Inflammatory macrophage treated with lipopolysaccharide for 4 hours (primary cell): ENCODE results near the gene CIITA.
"Not testable (repeated sequence)": the region's sequence is repeated elsewhere in the genome, so short reads cannot be mapped to it uniquely, and the experiment has no call there.

Experiments
- DNase-seq: peaks from one replicate; pipeline ENCODE4 v3.0.0-alpha.2; 2020

Gene CIITA, protein sequence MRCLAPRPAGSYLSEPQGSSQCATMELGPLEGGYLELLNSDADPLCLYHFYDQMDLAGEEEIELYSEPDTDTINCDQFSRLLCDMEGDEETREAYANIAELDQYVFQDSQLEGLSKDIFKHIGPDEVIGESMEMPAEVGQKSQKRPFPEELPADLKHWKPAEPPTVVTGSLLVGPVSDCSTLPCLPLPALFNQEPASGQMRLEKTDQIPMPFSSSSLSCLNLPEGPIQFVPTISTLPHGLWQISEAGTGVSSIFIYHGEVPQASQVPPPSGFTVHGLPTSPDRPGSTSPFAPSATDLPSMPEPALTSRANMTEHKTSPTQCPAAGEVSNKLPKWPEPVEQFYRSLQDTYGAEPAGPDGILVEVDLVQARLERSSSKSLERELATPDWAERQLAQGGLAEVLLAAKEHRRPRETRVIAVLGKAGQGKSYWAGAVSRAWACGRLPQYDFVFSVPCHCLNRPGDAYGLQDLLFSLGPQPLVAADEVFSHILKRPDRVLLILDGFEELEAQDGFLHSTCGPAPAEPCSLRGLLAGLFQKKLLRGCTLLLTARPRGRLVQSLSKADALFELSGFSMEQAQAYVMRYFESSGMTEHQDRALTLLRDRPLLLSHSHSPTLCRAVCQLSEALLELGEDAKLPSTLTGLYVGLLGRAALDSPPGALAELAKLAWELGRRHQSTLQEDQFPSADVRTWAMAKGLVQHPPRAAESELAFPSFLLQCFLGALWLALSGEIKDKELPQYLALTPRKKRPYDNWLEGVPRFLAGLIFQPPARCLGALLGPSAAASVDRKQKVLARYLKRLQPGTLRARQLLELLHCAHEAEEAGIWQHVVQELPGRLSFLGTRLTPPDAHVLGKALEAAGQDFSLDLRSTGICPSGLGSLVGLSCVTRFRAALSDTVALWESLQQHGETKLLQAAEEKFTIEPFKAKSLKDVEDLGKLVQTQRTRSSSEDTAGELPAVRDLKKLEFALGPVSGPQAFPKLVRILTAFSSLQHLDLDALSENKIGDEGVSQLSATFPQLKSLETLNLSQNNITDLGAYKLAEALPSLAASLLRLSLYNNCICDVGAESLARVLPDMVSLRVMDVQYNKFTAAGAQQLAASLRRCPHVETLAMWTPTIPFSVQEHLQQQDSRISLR

GRCh38 chr16:10876799-10877341 lies at the start of gene CIITA:
Gene CIITA (plus strand): TSS chr16:10877202. CDS start chr16:10877331, 129 bp downstream.
- peak; percentile 97 for DNase-seq

DNA sequence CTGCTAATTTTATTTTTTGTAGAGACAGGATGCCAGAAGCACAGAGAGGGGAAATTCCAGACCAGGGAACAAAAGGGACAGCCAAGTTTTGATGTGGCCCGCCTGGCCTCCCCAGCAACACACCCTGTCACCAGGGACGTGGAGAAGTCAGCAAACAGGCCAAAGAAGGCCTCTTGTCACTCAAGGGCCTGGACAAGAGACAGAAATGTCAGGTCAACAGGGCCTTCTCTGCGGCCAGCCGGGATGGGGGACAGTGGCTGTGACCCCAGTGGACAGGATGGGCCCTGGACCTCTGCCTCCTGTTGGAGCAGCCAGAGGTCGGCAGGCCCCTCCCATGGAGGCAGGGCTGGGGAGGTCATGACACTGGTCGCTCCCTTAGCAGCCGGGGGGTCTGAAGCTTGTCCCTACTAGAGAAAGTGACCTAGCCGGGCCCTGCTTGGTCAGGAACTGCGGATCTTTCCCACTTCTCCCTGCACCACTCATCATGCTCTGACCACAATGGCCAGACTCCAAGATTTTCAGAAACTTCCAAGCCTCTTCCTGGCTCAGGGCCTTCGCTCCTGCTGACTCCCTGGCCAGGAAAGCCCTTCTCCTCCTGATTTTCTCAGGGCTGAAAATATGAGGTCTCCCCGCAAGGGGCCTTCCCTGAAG lies 49.2 kb upstream of the CIITA start:
- DNase-seq = no peak

GRCh38 chr16:10828851-10829366 lies 48.1 kb upstream of the CIITA start:
- peak; percentile 95 for DNase-seq

DNA sequence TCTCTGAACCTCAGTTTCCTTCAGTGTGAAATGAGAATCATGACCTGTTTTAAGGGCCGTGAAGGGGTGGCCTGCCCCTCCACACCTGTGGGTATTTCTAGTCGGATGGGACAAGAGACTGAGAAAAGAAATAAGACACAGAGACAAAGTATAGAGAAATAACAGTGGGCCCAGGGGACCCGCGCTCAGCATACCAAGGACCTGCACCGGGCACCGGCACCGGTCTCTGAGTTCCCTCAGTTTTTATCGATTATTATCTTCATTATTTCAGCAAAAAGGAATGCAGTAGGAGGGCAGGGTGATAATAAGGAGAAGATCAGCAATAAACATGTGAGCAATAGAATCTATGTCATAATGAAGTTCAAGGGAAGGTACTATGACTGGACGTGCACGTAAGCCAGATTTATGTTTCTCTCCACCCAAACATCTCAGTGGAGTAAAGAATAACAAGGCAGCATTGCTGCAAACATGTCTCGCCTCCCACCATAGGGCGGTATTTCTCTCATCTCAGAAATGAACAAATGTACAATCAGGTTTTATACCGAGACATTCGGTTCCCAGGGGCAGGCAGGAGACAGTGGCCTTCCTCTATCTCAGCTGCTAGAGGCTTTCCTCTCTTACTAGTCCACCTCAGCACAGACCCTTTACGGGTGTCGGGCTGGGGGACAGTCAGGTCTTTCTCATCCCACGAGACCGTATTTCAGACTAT lies 47.5 kb upstream of the CIITA start:
- not testable (repeated sequence) for DNase-seq

- DNase-seq = not testable (repeated sequence)
These were observed 46.8 kb upstream of the CIITA start for GRCh38 chr16:10830240-10830639.

- peak; percentile 94 for DNase-seq
These were observed 44.8 kb upstream of the CIITA start for GRCh38 chr16:10831894-10832886.

DNA sequence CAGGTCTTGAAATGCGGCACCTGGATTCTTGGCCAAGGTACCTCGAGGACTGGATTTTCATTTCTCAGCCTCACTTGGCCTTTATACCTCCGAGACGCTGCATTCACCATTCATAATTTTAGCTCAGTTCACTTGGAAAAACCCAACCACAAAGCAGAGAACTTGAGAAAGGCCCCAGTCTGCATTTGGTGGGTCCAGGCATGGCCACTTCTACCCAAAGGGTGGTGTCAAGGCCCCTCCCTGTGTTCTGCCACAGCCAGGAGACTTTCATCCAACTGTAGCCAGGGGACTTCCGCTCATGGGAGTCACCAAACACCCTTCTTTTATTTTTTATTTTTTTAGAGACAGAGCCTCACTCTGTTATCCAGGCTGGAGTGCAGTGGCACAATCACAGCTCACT lies 43.7 kb upstream of the CIITA start:
- DNase-seq = no peak

DNA sequence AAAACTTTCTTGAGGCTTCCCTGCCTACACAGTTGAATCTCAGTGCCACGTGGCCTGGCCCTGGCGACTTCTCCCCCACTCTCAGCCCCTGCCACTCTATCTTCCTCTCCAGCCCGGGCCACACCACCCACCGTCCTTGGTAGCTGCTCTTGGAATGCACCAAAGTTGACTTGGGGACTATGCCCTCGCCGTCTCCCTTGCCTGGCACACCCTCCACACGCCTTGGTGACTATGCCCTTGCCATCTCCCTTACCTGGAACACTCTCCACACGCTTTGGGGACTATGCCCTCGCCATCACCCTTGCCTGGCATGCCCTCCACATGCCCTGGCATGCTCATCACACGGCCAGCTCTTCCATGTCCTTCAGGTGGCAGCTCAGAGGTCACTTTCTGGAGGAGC lies 42.9 kb upstream of the CIITA start:
- no peak for DNase-seq

DNA sequence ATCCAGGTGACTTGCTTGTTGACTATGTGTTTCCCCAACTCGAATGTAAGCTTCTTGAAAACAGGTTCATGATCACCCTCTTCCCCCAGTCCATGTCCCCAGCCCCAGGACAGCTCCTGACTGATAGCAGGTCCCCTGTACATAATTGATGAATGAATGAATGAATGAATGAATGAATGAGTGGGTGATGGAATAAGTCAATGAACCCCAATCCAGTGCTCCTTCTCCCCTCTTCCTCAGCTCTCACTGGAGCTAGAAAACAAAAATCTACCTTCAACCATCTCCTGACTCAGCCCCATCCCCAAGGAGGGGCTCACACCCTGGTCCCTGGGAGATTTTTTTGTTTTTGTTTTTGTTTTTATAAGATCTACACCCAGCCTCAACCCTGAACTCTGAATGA lies 42.2 kb upstream of the CIITA start:
- no peak for DNase-seq

DNA sequence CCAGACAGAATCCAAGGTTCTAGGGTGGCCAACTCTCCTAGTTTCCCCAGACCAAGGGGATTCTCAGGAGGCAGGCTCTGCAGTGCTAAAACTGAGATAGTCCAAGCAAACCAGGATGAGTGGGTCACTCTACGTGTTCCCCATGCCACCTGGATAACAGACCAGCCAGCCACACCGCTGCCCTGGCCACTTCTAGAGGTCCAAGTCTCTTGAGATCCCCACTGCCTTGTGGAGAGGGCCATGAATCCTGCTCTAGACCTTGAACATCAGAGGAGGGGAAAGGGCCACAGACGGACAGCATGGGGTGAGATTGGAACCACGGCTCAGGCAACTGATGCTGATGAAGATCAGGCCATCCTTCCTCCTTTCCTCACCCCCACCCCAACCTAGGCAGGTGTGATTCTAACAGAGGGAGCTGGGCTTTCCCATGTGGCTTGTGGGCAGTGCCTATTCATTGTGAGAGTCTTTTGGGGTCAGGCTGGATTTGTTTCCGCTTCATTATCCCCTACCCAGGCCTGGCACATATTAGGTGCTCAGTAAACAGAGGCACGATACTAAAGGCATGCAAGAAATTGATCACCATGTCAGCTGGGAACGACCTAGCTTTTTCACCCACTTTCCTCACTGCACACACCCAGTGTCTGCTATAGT lies 41.6 kb upstream of the CIITA start:
- no peak for DNase-seq

DNA sequence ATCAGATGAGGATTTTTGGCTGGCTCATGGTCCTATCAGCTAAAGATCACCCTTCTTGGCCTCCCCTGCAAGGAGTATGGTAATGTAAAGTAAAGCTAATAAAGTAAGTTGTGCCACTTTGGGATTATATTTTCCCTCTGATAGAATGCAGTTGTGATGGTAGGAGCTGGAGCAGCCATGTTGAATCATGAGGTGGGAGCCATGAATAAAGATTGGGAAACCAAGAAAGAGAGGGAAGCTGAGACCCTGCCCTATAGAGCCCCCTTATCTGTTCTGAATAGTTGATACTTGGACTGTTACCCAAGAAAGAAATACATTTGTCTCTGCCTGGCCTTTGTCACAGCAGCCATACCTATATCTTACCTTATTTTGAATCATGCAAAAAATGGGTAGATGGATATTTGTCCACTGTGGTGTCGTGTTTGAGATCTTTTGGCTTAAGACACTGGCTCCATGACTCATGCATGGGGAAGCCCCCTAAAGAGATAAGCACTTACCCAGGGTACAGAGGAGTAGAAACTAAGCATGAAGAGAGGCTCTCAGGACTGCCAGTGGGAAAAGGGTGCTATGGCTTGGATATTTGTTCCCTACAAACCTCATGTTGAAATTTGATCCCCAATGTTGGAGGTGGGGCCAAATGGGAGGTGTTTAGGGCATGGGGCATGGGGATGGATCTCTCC lies 40.7 kb upstream of the CIITA start:
- DNase-seq = no peak

DNA sequence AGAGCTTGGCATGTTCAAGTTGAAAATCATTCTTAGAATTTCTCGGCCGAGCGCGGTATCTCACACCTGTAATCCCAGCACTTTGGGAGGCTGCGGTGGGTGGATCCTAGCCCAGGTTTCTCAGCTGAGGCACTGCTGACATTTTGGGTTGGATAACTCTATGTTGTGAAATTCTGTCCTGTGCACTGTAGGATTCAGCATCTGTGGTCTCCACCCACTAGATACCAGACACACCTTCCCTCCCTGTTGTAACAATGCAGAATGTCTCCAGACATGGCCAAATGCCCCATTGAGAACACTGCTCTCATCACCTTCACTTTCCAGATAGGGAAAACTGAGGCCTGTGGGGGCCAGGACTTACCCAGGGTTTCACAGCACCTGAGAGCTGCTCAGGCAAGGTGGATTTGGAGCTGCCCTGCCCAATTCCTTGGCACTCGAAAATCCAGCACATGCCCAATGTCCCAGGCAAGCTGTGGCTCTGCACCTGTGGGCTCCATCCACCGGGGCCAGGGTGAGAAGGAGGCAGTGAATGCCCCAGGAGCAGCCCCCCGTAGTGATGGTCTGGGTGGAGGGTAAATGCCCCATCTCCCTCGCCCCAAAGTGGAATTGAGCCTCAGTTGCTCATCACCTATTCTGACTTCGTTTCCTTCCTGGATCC lies 38.3 kb upstream of the CIITA start:
- no peak for DNase-seq

DNA sequence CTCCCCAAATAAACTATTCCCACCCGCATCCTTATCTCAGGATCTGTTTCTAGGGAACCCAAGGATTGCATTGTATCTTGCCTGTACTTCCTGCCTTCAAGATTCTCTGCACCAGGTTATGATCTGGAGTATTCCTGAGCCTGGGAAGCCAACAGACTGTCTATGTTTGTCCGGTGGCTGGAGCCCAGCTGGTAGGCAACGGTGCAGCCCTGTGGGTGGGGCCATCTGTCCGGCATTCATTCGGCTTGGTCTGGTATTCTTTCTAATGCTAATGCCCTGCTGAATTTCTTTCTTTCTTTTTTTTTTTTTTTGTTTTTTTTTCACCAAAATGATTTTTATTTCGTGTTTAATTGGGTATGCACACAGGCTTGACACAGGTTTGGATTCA lies 37.7 kb upstream of the CIITA start:
- DNase-seq = no peak

DNA sequence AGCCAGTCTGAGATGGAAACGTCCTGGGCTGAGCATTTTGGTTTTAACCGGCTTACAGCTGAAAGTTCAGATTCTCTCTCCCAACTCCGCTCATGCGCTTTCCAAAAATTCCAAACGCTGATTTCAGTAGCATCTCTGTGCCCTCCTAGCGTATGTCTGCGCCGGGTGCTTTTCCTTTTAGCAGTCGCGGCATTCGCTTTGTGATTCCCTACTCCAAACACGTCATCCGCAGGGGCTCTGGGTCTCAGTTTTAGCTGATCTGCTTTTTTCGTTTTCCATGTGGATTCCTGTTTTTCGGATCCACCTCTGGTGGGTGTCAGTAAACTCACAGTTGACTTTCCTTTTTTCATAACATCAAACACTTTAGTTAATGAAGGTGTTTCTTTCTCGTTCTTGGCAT lies 36.3 kb upstream of the CIITA start:
- no peak for DNase-seq

GRCh38 chr16:10846213-10846998 lies 30.6 kb upstream of the CIITA start:
- peak; percentile 87 for DNase-seq

DNA sequence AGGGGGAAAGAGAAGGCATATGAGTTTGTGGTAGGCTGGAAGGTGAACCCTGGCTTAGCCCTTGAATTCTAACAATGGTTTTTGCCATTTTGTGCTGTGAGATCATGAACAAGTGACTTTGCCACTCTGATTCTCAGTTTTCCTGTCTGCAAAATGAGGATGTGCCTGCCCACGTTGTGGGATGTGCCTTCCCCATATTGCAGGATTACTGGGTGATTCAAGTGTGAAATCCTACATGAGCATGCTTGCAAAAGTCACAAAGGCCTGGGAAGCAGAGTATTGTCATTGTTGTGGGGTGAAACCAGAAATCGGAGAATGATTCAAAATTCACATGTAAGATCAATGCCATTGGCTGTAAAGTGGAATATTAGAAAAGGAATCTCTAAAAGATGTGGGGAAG lies 29.8 kb upstream of the CIITA start:
- DNase-seq = peak; percentile 97

GRCh38 chr16:10849736-10850477 lies 27.1 kb upstream of the CIITA start:
- no peak for DNase-seq
